Measurements from ENCODE around the gene TNFAIP8.

The TNFAIP8 gene

GRCh38 chr5:119327018-119327417 is 28.8 kb upstream of the TNFAIP8 start:
- ChIA-PET CTCF (interaction anchor here (1.0 to 2.5 kb wide), 2 partner anchors 11 to 339 kb away, joined by 3 to 8 read pairs; partner anchors contain the start of gene DTWD2), POLR2A (no interaction called here)
- no peak overlapping the region for H3K4me3 ChIP-seq (ENCODE audit: low read depth, low read length)
- no peak for TF ChIP-seq CTCF (IDR thresholded peaks at IDR 0.05; ENCODE audit: insufficient read depth, low read length, missing control alignments)
- no peak for DNase-seq (ENCODE audit: low read depth, low spot score)

- no peak overlapping the region for H3K4me3 ChIP-seq (ENCODE audit: low read depth, low read length)
- POLR2A ChIA-PET, result no interaction called here
- TF ChIP-seq CTCF (IDR thresholded peaks at IDR 0.05; ENCODE audit: insufficient read depth, low read length, missing control alignments), result no peak
- DNase-seq (ENCODE audit: low read depth, low spot score), result peak; percentile 45
- CTCF ChIA-PET, result interaction anchor here (0.7 to 2.5 kb wide), 2 partner anchors 9 to 13 kb away, joined by 3 to 8 read pairs; no protein-coding TSS in a partner anchor
Observed at GRCh38 chr5:119328753-119329602, 26.8 kb upstream of the TNFAIP8 start.

DNA sequence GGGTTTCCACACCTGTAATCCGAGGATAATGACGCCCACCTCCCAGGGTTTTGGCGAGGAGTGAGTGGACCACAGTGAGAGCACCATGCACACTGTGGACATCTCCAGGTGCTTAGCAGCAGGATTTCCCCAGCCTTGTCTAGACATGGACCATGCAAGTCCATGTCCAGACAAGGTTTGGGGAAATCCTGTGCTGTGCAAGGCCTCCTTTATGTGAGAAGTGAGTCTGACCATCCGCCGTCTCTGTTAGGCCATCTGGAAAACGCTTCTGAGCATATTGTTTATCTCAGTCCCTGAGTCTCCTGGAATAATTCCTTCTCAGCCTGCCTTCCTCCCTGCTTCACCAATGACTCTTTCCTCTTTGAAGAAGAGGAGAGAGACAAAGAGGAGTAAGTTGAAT is 26.2 kb upstream of the TNFAIP8 start:
- H3K4me3 ChIP-seq (ENCODE audit: low read depth, low read length), result no peak overlapping the region
- ChIA-PET CTCF (no interaction called here), POLR2A (no interaction called here)
- DNase-seq (ENCODE audit: low read depth, low spot score), result no peak
- no peak for TF ChIP-seq CTCF (IDR thresholded peaks at IDR 0.05; ENCODE audit: insufficient read depth, low read length, missing control alignments)

GRCh38 chr5:119330367-119331183 is 25.2 kb upstream of the TNFAIP8 start:
- ChIA-PET POLR2A (no interaction called here), CTCF (interaction anchor here (1.1 kb wide), 1 partner anchor 81 kb away, joined by 3 read pairs; no protein-coding TSS in a partner anchor)
- no peak for DNase-seq (ENCODE audit: low read depth, low spot score)
- H3K4me3 ChIP-seq (ENCODE audit: low read depth, low read length), result no peak overlapping the region
- TF ChIP-seq CTCF (IDR thresholded peaks at IDR 0.05; ENCODE audit: insufficient read depth, low read length, missing control alignments), result no peak

DNA sequence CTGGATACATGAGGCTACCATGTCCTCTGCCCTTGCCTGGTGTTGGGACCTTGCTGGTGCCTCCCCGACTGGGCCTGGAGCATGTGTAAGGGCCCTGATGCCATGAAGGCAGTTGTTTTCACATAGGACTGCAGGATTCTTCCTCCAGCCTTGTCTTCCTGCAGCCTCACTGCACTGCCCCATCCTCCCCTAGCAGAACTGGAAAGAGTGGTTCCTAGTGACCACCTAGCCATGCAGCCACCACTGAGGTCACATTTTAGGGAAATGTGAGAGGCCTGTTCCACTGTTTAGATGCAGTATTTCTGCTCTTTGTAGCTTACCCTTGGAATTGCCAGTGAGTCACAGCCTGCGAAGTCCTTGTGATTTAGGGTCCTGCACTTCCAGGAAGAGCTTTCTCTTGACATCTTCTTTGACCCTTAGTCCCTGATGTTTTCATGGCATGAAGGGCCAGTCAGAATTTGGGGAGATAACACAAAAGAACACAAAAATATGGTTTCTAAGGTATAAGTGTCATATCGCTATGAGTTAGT is 24.2 kb upstream of the TNFAIP8 start:
- no peak for TF ChIP-seq CTCF (IDR thresholded peaks at IDR 0.05; ENCODE audit: insufficient read depth, low read length, missing control alignments)
- ChIA-PET POLR2A (no interaction called here), CTCF (interaction anchor here (0.6 to 6.5 kb wide), 2 partner anchors 16 to 80 kb away, joined by 3 to 34 read pairs; no protein-coding TSS in a partner anchor)
- no peak overlapping the region for H3K4me3 ChIP-seq (ENCODE audit: low read depth, low read length)
- no peak for DNase-seq (ENCODE audit: low read depth, low spot score)

GRCh38 chr5:119332208-119332607 is 23.6 kb upstream of the TNFAIP8 start:
- ChIA-PET CTCF (interaction anchor here (6.5 kb wide), 1 partner anchor 79 kb away, joined by 34 read pairs; no protein-coding TSS in a partner anchor), POLR2A (no interaction called here)
- TF ChIP-seq CTCF (IDR thresholded peaks at IDR 0.05; ENCODE audit: insufficient read depth, low read length, missing control alignments), result no peak
- H3K4me3 ChIP-seq (ENCODE audit: low read depth, low read length), result no peak overlapping the region
- no peak for DNase-seq (ENCODE audit: low read depth, low spot score)
